Peyer's patch (tissue), 4 donors: Measurements from ENCODE around the gene NEB. TPM values are rescaled to one million over a fixed set of nuclear protein-coding genes. Genes with fewer than 3 reads are reported as not detected.

Experiments used
- DNase-seq, 3 donors: peaks; one replicate each; pipeline ENCODE4 v3.0.0-alpha.2; 2017 to 2019
- H3K27ac ChIP-seq, 4 donors: fragments of 200-600 bp; sonication (generic); one replicate each; pipeline ENCODE4 v1.5.1; 2016 to 2019
- H3K27me3 ChIP-seq, 2 donors: fragments of 200-600 bp; sonication (generic); one replicate each; pipeline ENCODE4 v1.5.1; 2019
- H3K36me3 ChIP-seq, 3 donors: fragments of 200-600 bp; sonication (generic); one replicate each; pipeline ENCODE4 v1.5.1; 2016 to 2019
- H3K4me1 ChIP-seq, 4 donors: fragments of 200-600 bp; sonication (generic); one replicate each; pipeline ENCODE4 v1.5.1; 2016 to 2019
- H3K4me3 ChIP-seq, 4 donors: fragments of 200-600 bp; sonication (generic); 1 replicate in 3 of 4; 2 replicates in 1 of 4; pipeline ENCODE4 v1.5.1; 2016 to 2019; ENCODE audit warnings: mild to moderate bottlenecking in 1 of 4
- H3K9me3 ChIP-seq, 4 donors: fragments of 200-600 bp; sonication (generic); one replicate each; pipeline ENCODE4 v1.5.1; 2016 to 2019; ENCODE audit warnings: mild to moderate bottlenecking in 1 of 4
- CTCF ChIP-seq, 6 experiments: fragments of 450-650 bp in 4 of 6; fragments of 200-600 bp in 2 of 6; sonication (generic) in 1 of 6; IDR thresholded peaks; one replicate each; pipeline ENCODE4 v1.5.1; 2017 to 2019; ENCODE audit warnings: antibody characterized with exemption in 6 of 6, mild to moderate bottlenecking in 3 of 6, moderate library complexity in 1 of 6
- POLR2A ChIP-seq, 2 donors: fragments of 450-650 bp; IDR thresholded peaks; one replicate each; pipeline ENCODE4 v1.5.1; 2017; ENCODE audit warnings: antibody characterized with exemption in 2 of 2, mild to moderate bottlenecking in 2 of 2, moderate library complexity in 2 of 2
- total RNA-seq, 4 donors: library from RNA; depleted of rRNA; stranded (reverse); fragments of >200 nt; gene quantifications; one replicate each; pipeline ENCODE4 v1.1.0, GENCODE V29; 2016

NEB gene
- total RNA-seq, 4 donors from 2014 or later: 2.7 to 5.1 (median 4.2) TPM

GRCh38 chr2:151765760-151766410 lies 31.6 kb upstream of the NEB start:
- Histone ChIP-seq H3K27me3 (no peaks in the 10 kb centered on the region), H3K4me1 (peaks cover 0 to 13% (median 3%) of the 10 kb centered on the region in 4 donors), H3K9me3 (no peaks in the 10 kb centered on the region), H3K36me3 (no peaks in the 10 kb centered on the region), H3K4me3 (no peak overlapping the region), H3K27ac (peak overlapping the region in 2 of 4 donors; percentile 1 to 62)
- no peak for TF ChIP-seq POLR2A (IDR thresholded peaks at IDR 0.05)
- peak in 2 of 3 donors; percentile 53 to 56 for DNase-seq

GRCh38 chr2:151762694-151763093 lies 28.4 kb upstream of the NEB start:
- TF ChIP-seq POLR2A (IDR thresholded peaks at IDR 0.05) (no peak), CTCF (IDR thresholded peaks at IDR 0.05) (no peak)
- H3K27ac ChIP-seq: no peak overlapping the region
- no peaks in the 10 kb centered on the region for H3K9me3 ChIP-seq
- H3K27me3 ChIP-seq: no peaks in the 10 kb centered on the region
- no peaks in the 10 kb centered on the region for H3K36me3 ChIP-seq
- no peak for DNase-seq
- peaks cover 0 to 13% (median 3%) of the 10 kb centered on the region in 4 donors for H3K4me1 ChIP-seq
- no peak overlapping the region for H3K4me3 ChIP-seq

GRCh38 chr2:151761687-151762086 lies 27.4 kb upstream of the NEB start:
- DNase-seq: no peak
- no peak overlapping the region for H3K4me3 ChIP-seq
- H3K4me1 ChIP-seq: peaks cover 0 to 6% (median under 1%) of the 10 kb centered on the region in 4 donors
- H3K27me3 ChIP-seq: no peaks in the 10 kb centered on the region
- no peaks in the 10 kb centered on the region for H3K36me3 ChIP-seq
- H3K9me3 ChIP-seq: no peaks in the 10 kb centered on the region
- TF ChIP-seq POLR2A (IDR thresholded peaks at IDR 0.05) (no peak), CTCF (IDR thresholded peaks at IDR 0.05) (no peak)
- H3K27ac ChIP-seq: no peak overlapping the region

- TF ChIP-seq POLR2A (IDR thresholded peaks at IDR 0.05) (no peak), CTCF (IDR thresholded peaks at IDR 0.05) (no peak)
- no peak for DNase-seq
- Histone ChIP-seq H3K27me3 (no peaks in the 10 kb centered on the region), H3K27ac (no peak overlapping the region), H3K9me3 (no peaks in the 10 kb centered on the region), H3K4me3 (no peak overlapping the region), H3K4me1 (peaks cover 0 to 4% (median 0%) of the 10 kb centered on the region in 4 donors), H3K36me3 (no peaks in the 10 kb centered on the region)
Observed at GRCh38 chr2:151761193-151761592, 26.9 kb upstream of the NEB start.

- H3K4me3 ChIP-seq: no peak overlapping the region
- no peak for TF ChIP-seq POLR2A (IDR thresholded peaks at IDR 0.05)
- no peak for TF ChIP-seq CTCF (IDR thresholded peaks at IDR 0.05)
- DNase-seq: no peak
- H3K27ac ChIP-seq: no peak overlapping the region
- H3K9me3 ChIP-seq: no peaks in the 10 kb centered on the region
- no peaks in the 10 kb centered on the region for H3K4me1 ChIP-seq
- H3K36me3 ChIP-seq: no peaks in the 10 kb centered on the region
- no peaks in the 10 kb centered on the region for H3K27me3 ChIP-seq
Observed at GRCh38 chr2:151760139-151760650, 25.9 kb upstream of the NEB start.

- Histone ChIP-seq H3K27ac (no peak overlapping the region), H3K9me3 (no peaks in the 10 kb centered on the region), H3K36me3 (no peaks in the 10 kb centered on the region), H3K4me3 (no peak overlapping the region), H3K4me1 (no peaks in the 10 kb centered on the region), H3K27me3 (no peaks in the 10 kb centered on the region)
- no peak for DNase-seq
- TF ChIP-seq CTCF (IDR thresholded peaks at IDR 0.05): no peak
- TF ChIP-seq POLR2A (IDR thresholded peaks at IDR 0.05): no peak
Observed at GRCh38 chr2:151758744-151759143, 24.5 kb upstream of the NEB start.
